ENCODE measurements around the gene ZRANB1.
A peak's percentile ranks its signal among the peaks of the same experiment; 100 is the strongest.

Gene ZRANB1

GRCh38 chr10:125023862-125024496 is 82.1 kb downstream of the ZRANB1 start:
- DNase-seq, result peak; percentile 68 to 80

GRCh38 chr10:125024497-125025234 is 82.7 kb downstream of the ZRANB1 start:
- peak; percentile 68 to 79 for DNase-seq

GRCh38 chr10:125025341-125025740 is 83.4 kb downstream of the ZRANB1 start:
- no peak for DNase-seq

GRCh38 chr10:125026036-125026931 is 84.4 kb downstream of the ZRANB1 start:
- DNase-seq, result no peak

- no peak for DNase-seq
Measured at GRCh38 chr10:125026974-125027735, 85.2 kb downstream of the ZRANB1 start.

GRCh38 chr10:125027871-125028869 is 86.2 kb downstream of the ZRANB1 start:
- DNase-seq, result no peak

GRCh38 chr10:125029584-125030242 is 87.8 kb downstream of the ZRANB1 start:
- DNase-seq, result peak in 1 of 2 experiments; percentile 11

GRCh38 chr10:125030567-125031197 is 88.8 kb downstream of the ZRANB1 start:
- DNase-seq, result no peak

GRCh38 chr10:125032474-125033020 is 90.6 kb downstream of the ZRANB1 start:
- no peak for DNase-seq

GRCh38 chr10:125033146-125033924 is 91.4 kb downstream of the ZRANB1 start:
- no peak for DNase-seq

GRCh38 chr10:125034675-125035074 is 92.8 kb downstream of the ZRANB1 start:
- DNase-seq, result no peak

- DNase-seq, result no peak
Measured at GRCh38 chr10:125035136-125035535, 93.2 kb downstream of the ZRANB1 start.

- no peak for DNase-seq
Measured at GRCh38 chr10:125035588-125036295, 93.8 kb downstream of the ZRANB1 start.

- DNase-seq, result no peak
Measured at GRCh38 chr10:125037145-125037877, 95.4 kb downstream of the ZRANB1 start.
